Nephron (organoid): ENCODE results near the gene SLC26A9.
A peak's percentile ranks its signal among the peaks of the same experiment; 100 is the strongest.

Experiments
- H3K27ac Mint-ChIP-seq, 3 experiments: 2 replicates each; pipeline ENCODE4 v1.8.0; 2020; ENCODE audit warnings: mixed read lengths in 3 of 3, mild to moderate bottlenecking in 2 of 3, moderate library complexity in 1 of 3
- H3K27me3 Mint-ChIP-seq: 2 replicates; pipeline ENCODE4 v1.8.0; 2021; ENCODE audit warnings: low read depth, mild to moderate bottlenecking, moderate library complexity, mixed read lengths
- H3K36me3 Mint-ChIP-seq: 2 replicates; pipeline ENCODE4 v1.8.0; 2020; ENCODE audit warnings: low read depth, mixed read lengths
- H3K4me1 Mint-ChIP-seq: 2 replicates; pipeline ENCODE4 v1.8.0; 2020; ENCODE audit warnings: mixed read lengths
- H3K4me3 Mint-ChIP-seq, 3 experiments: 2 replicates each; pipeline ENCODE4 v1.8.0; 2020; ENCODE audit warnings: mild to moderate bottlenecking in 3 of 3, mixed read lengths in 3 of 3, moderate library complexity in 2 of 3
- H3K9me3 Mint-ChIP-seq: 2 replicates; pipeline ENCODE4 v1.8.0; 2020; ENCODE audit warnings: mixed read lengths
- CTCF ChIP-seq, 3 experiments: fragments of 200-600 bp; sonication (generic); IDR thresholded peaks; one replicate each; pipeline ENCODE4 v1.5.0; 2021; ENCODE audit warnings: antibody characterized with exemption in 3 of 3; ENCODE audit not compliant: unreplicated experiment in 3 of 3

SLC26A9 gene

GRCh38 chr1:205980237-205980870 lies 37.1 kb upstream of the SLC26A9 start:
- Mint-ChIP-seq H3K36me3 (no peaks in the 10 kb centered on the region), H3K4me1 (peaks cover 6% of the 10 kb centered on the region), H3K4me3 (no peak overlapping the region), H3K27me3 (no peaks in the 10 kb centered on the region), H3K9me3 (no peaks in the 10 kb centered on the region), H3K27ac (no peak overlapping the region)
- no peak for TF ChIP-seq CTCF (IDR thresholded peaks at IDR 0.05; ENCODE audit: unreplicated experiment in 3 of 3)

- H3K36me3 Mint-ChIP-seq: no peaks in the 10 kb centered on the region
- no peaks in the 10 kb centered on the region for H3K27me3 Mint-ChIP-seq
- H3K4me3 Mint-ChIP-seq: no peak overlapping the region
- no peak for TF ChIP-seq CTCF (IDR thresholded peaks at IDR 0.05; ENCODE audit: unreplicated experiment in 3 of 3)
- H3K4me1 Mint-ChIP-seq: peaks cover 6% of the 10 kb centered on the region
- H3K9me3 Mint-ChIP-seq: no peaks in the 10 kb centered on the region
- no peak overlapping the region for H3K27ac Mint-ChIP-seq
Measured at GRCh38 chr1:205979301-205979700, 36.0 kb upstream of the SLC26A9 start.

GRCh38 chr1:205978676-205979075 lies 35.4 kb upstream of the SLC26A9 start:
- Mint-ChIP-seq H3K27ac (no peak overlapping the region), H3K27me3 (peaks cover 3% of the 10 kb centered on the region), H3K9me3 (no peaks in the 10 kb centered on the region), H3K4me1 (peaks cover 6% of the 10 kb centered on the region), H3K36me3 (no peaks in the 10 kb centered on the region), H3K4me3 (no peak overlapping the region)
- no peak for TF ChIP-seq CTCF (IDR thresholded peaks at IDR 0.05; ENCODE audit: unreplicated experiment in 3 of 3)

GRCh38 chr1:205977402-205978014 lies 34.3 kb upstream of the SLC26A9 start:
- Mint-ChIP-seq H3K4me1 (peaks cover 6% of the 10 kb centered on the region), H3K4me3 (no peak overlapping the region), H3K27ac (peak overlapping the region in 2 of 3 experiments; percentile 27 to 33), H3K9me3 (no peaks in the 10 kb centered on the region), H3K36me3 (no peaks in the 10 kb centered on the region), H3K27me3 (peaks cover 5% of the 10 kb centered on the region)
- TF ChIP-seq CTCF (IDR thresholded peaks at IDR 0.05; ENCODE audit: unreplicated experiment in 3 of 3): peak; percentile 92 to 97 (median 97)

- TF ChIP-seq CTCF (IDR thresholded peaks at IDR 0.05; ENCODE audit: unreplicated experiment in 3 of 3): no peak
- no peak overlapping the region for H3K4me3 Mint-ChIP-seq
- H3K4me1 Mint-ChIP-seq: peaks cover 6% of the 10 kb centered on the region
- no peaks in the 10 kb centered on the region for H3K36me3 Mint-ChIP-seq
- peak overlapping the region in 2 of 3 experiments; percentile 27 to 33 for H3K27ac Mint-ChIP-seq
- no peaks in the 10 kb centered on the region for H3K9me3 Mint-ChIP-seq
- H3K27me3 Mint-ChIP-seq: peaks cover 5% of the 10 kb centered on the region
Measured at GRCh38 chr1:205976708-205977401, 33.6 kb upstream of the SLC26A9 start.
